Coronary artery (tissue), 2 donors: Measurements from ENCODE around the gene SLC6A6.

ENCODE experiments used
- DNase-seq: peaks from one replicate; pipeline ENCODE4 v3.0.0-alpha.2; 2017; ENCODE audit warnings: low spot score
- H3K27ac ChIP-seq, 2 donors: fragments of 200-600 bp; sonication (generic); one replicate each; pipeline ENCODE4 v1.5.1; 2016 to 2019
- H3K4me3 ChIP-seq: fragments of 200-600 bp; sonication (generic); 2 replicates; pipeline ENCODE4 v1.5.1; 2016; ENCODE audit warnings: mild to moderate bottlenecking, moderate library complexity
- CTCF ChIP-seq: fragments of 200-600 bp; sonication (generic); IDR thresholded peaks from one replicate; pipeline ENCODE4 v1.5.1; 2019; ENCODE audit warnings: antibody characterized with exemption

Gene SLC6A6

GRCh38 chr3:14497321-14497720, 94.9 kb downstream of the SLC6A6 start:
- no peak for TF ChIP-seq CTCF
- Histone ChIP-seq H3K4me3 (no peak overlapping the region), H3K27ac (no peak overlapping the region)
- no peak for DNase-seq

GRCh38 chr3:14502472-14502871, 100.1 kb downstream of the SLC6A6 start:
- no peak for DNase-seq
- TF ChIP-seq CTCF, result no peak
- Histone ChIP-seq H3K4me3 (no peak overlapping the region), H3K27ac (no peak overlapping the region)

GRCh38 chr3:14503033-14503705, 100.8 kb downstream of the SLC6A6 start:
- DNase-seq, result no peak
- no peak for TF ChIP-seq CTCF
- Histone ChIP-seq H3K27ac (no peak overlapping the region), H3K4me3 (no peak overlapping the region)

GRCh38 chr3:14503706-14504065, 101.3 kb downstream of the SLC6A6 start:
- H3K4me3 ChIP-seq, result no peak overlapping the region
- TF ChIP-seq CTCF, result no peak
- H3K27ac ChIP-seq, result no peak overlapping the region
- DNase-seq, result no peak

- no peak for DNase-seq
- H3K4me3 ChIP-seq, result no peak overlapping the region
- no peak overlapping the region for H3K27ac ChIP-seq
- no peak for TF ChIP-seq CTCF
These were observed 102.8 kb downstream of the SLC6A6 start for GRCh38 chr3:14505001-14505802.

- no peak overlapping the region for H3K4me3 ChIP-seq
- no peak for TF ChIP-seq CTCF
- H3K27ac ChIP-seq, result no peak overlapping the region
- no peak for DNase-seq
These were observed 103.5 kb downstream of the SLC6A6 start for GRCh38 chr3:14505803-14506500.
